ENCODE data around the gene RAB33B.
A peak's percentile ranks its signal among the peaks of the same experiment; 100 is the strongest.

Gene RAB33B

GRCh38 chr4:139484783-139485311 lies 30.9 kb downstream of the RAB33B start:
- POLR2A ChIA-PET: no interaction called here
- Histone ChIP-seq H3K27ac (ENCODE audit: extremely low read depth, low read depth, low read length) (no peak overlapping the region), H3K36me3 (ENCODE audit: control insufficient read depth in 2 of 2, insufficient read depth in 1 of 2, low read length in 2 of 2) (no peaks in the 10 kb centered on the region), H3K9me3 (ENCODE audit: control insufficient read depth, insufficient read depth, low read depth, low read length) (no peaks in the 10 kb centered on the region), H3K4me3 (ENCODE audit: low read depth, low read length) (no peak overlapping the region), H3K4me1 (ENCODE audit: control insufficient read depth, insufficient read depth, low read length) (no peaks in the 10 kb centered on the region)
- TF ChIP-seq SCRT2 (tag by site-specific recombination; IDR thresholded peaks at IDR 0.05): peak; percentile 61; the same call in 1 of the 2 replicates
- TF ChIP-seq ZNF621 (tag by site-specific recombination; IDR thresholded peaks at IDR 0.05): no peak
- CTCF ChIA-PET: no interaction called here

DNA sequence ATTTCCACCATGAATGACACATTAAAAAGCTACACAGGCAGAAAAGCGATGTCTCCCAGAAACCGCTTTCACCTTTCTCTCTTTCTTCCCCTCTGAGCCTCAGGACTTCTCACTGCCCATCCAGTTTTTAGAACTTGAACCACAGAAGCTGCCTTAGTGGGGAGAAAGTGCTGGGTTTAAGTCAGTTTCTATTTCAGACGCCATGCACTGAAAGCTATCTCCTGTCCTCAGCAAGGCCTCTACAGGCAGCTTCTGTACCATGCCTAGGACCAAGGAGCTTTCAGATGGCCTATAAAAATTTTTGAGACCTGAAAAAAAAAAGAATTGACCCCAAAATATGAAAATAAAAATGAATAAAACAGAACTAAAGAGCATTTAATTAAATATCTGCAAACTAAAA lies 34.5 kb downstream of the RAB33B start:
- Histone ChIP-seq H3K9me3 (ENCODE audit: control insufficient read depth, insufficient read depth, low read depth, low read length) (no peaks in the 10 kb centered on the region), H3K4me3 (ENCODE audit: low read depth, low read length) (no peak overlapping the region), H3K4me1 (ENCODE audit: control insufficient read depth, insufficient read depth, low read length) (no peaks in the 10 kb centered on the region), H3K36me3 (ENCODE audit: control insufficient read depth in 2 of 2, insufficient read depth in 1 of 2, low read length in 2 of 2) (no peaks in the 10 kb centered on the region), H3K27ac (ENCODE audit: extremely low read depth, low read depth, low read length) (no peak overlapping the region)
- ChIA-PET POLR2A (no interaction called here), CTCF (interaction anchor here (0.6 to 1.3 kb wide), 3 partner anchors 10 to 518 kb away, joined by 3 to 6 read pairs (median 3); no protein-coding TSS in a partner anchor)
- TF ChIP-seq, protein P1, sequence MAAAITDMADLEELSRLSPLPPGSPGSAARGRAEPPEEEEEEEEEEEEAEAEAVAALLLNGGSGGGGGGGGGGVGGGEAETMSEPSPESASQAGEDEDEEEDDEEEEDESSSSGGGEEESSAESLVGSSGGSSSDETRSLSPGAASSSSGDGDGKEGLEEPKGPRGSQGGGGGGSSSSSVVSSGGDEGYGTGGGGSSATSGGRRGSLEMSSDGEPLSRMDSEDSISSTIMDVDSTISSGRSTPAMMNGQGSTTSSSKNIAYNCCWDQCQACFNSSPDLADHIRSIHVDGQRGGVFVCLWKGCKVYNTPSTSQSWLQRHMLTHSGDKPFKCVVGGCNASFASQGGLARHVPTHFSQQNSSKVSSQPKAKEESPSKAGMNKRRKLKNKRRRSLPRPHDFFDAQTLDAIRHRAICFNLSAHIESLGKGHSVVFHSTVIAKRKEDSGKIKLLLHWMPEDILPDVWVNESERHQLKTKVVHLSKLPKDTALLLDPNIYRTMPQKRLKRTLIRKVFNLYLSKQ (tag by site-specific recombination; IDR thresholded peaks at IDR 0.05; ENCODE audit: borderline replicate concordance): no peak
- peak; percentile 49; the same call in 1 of the 2 replicates for TF ChIP-seq PRDM1 (tag by site-specific recombination; IDR thresholded peaks at IDR 0.05)
- no peak for TF ChIP-seq ZNF148 (tag by site-specific recombination; IDR thresholded peaks at IDR 0.05; ENCODE audit: borderline replicate concordance)

GRCh38 chr4:139489638-139490037 lies 35.7 kb downstream of the RAB33B start:
- no peaks in the 10 kb centered on the region for H3K9me3 ChIP-seq (ENCODE audit: control insufficient read depth, insufficient read depth, low read depth, low read length)
- H3K27ac ChIP-seq (ENCODE audit: extremely low read depth, low read depth, low read length): no peak overlapping the region
- no peaks in the 10 kb centered on the region for H3K4me1 ChIP-seq (ENCODE audit: control insufficient read depth, insufficient read depth, low read length)
- TF ChIP-seq REST (tag by site-specific recombination; IDR thresholded peaks at IDR 0.05) (no peak), ZNF623 (tag by site-specific recombination; IDR thresholded peaks at IDR 0.05) (peak; percentile 93), ZNF394 (tag by site-specific recombination; IDR thresholded peaks at IDR 0.05; ENCODE audit: borderline replicate concordance) (no peak)
- no peaks in the 10 kb centered on the region for H3K36me3 ChIP-seq (ENCODE audit: control insufficient read depth in 2 of 2, insufficient read depth in 1 of 2, low read length in 2 of 2)
- CTCF ChIA-PET: no interaction called here
- POLR2A ChIA-PET: no interaction called here
- no peak overlapping the region for H3K4me3 ChIP-seq (ENCODE audit: low read depth, low read length)

- CTCF ChIA-PET: no interaction called here
- Histone ChIP-seq H3K36me3 (ENCODE audit: control insufficient read depth in 2 of 2, insufficient read depth in 1 of 2, low read length in 2 of 2) (no peaks in the 10 kb centered on the region), H3K4me3 (ENCODE audit: low read depth, low read length) (no peak overlapping the region), H3K27ac (ENCODE audit: extremely low read depth, low read depth, low read length) (no peak overlapping the region), H3K9me3 (ENCODE audit: control insufficient read depth, insufficient read depth, low read depth, low read length) (no peaks in the 10 kb centered on the region), H3K4me1 (ENCODE audit: control insufficient read depth, insufficient read depth, low read length) (no peaks in the 10 kb centered on the region)
- POLR2A ChIA-PET: no interaction called here
- TF ChIP-seq ZNF2 (tag by site-specific recombination; IDR thresholded peaks at IDR 0.05) (no peak), ZNF366 (tag by site-specific recombination; conservative IDR thresholded peaks at IDR 0.05) (peak; percentile 64)
Observed at GRCh38 chr4:139492429-139492828, 38.5 kb downstream of the RAB33B start.
